Caco-2 (cell line): Measurements from ENCODE around the gene MACROD2. TPM values are rescaled to one million over a fixed set of nuclear protein-coding genes. Genes with fewer than 3 reads are reported as not detected.

ENCODE experiments used
- BruUV-seq: library from RNA; stranded (reverse); fragments of 400-500 nt; replicated peaks from 2 replicates; lab custom pipeline; 2021; lab: Mats Ljungman, UMichigan
- CTCF ChIA-PET: fragments of 300-600 bp; sonication (Branson Sonifier 250); formaldehyde crosslinking; loops from one replicate; lab custom pipeline; 2022; ENCODE audit warnings: antibody characterized with exemption; lab: Charles Lee
- POLR2A ChIA-PET: fragments of 300-600 bp; sonication (Branson Sonifier 250); formaldehyde crosslinking; loops from one replicate; lab custom pipeline; 2022; ENCODE audit warnings: antibody characterized with exemption; lab: Charles Lee
- DNase-seq, 2 experiments: peaks; one replicate each; pipeline versions ENCODE4 v3.0.0 to v3.0.0-alpha.2; 2020 to 2022
- H3K27me3 ChIP-seq: replicated peaks from 2 replicates; pipeline ENCODE4 v1.6.0; 2011; ENCODE audit warnings: low read length; ENCODE audit not compliant: control insufficient read depth, insufficient read depth
- H3K36me3 ChIP-seq: 2 replicates; pipeline ENCODE4 v1.5.1; 2011; ENCODE audit warnings: low read length; ENCODE audit not compliant: control insufficient read depth, insufficient read depth
- H3K4me1 ChIP-seq: fragments of 250-450 bp; sonication (Bioruptor Pico); 2 replicates; pipeline ENCODE4 v1.5.1; 2020; ENCODE audit warnings: mild to moderate bottlenecking
- H3K4me3 ChIP-seq: 2 replicates; pipeline ENCODE4 v1.5.1; 2011; ENCODE audit warnings: low read depth, mild to moderate bottlenecking, control low read depth, low read length
- H3K9me3 ChIP-seq: fragments of 250-450 bp; sonication (Bioruptor Pico); 2 replicates; pipeline ENCODE4 v1.5.1; 2020; ENCODE audit warnings: mild to moderate bottlenecking, moderate library complexity
- H3K27ac Mint-ChIP-seq: one replicate; pipeline ENCODE4 v1.8.0; 2022; ENCODE audit warnings: mixed read lengths; ENCODE audit not compliant: unreplicated experiment
- H3K27me3 Mint-ChIP-seq: one replicate; pipeline ENCODE4 v1.8.0; 2022; ENCODE audit warnings: mixed read lengths; ENCODE audit not compliant: insufficient read depth, unreplicated experiment
- H3K36me3 Mint-ChIP-seq: one replicate; pipeline ENCODE4 v1.8.0; 2022; ENCODE audit warnings: mild to moderate bottlenecking, mixed read lengths; ENCODE audit not compliant: insufficient read depth, unreplicated experiment
- H3K4me1 Mint-ChIP-seq: one replicate; pipeline ENCODE4 v1.8.0; 2022; ENCODE audit warnings: low read depth, mixed read lengths; ENCODE audit not compliant: unreplicated experiment
- H3K4me3 Mint-ChIP-seq: one replicate; pipeline ENCODE4 v1.8.0; 2022; ENCODE audit warnings: mild to moderate bottlenecking, moderate library complexity, mixed read lengths; ENCODE audit not compliant: unreplicated experiment
- H3K9me3 Mint-ChIP-seq: one replicate; pipeline ENCODE4 v1.8.0; 2022; ENCODE audit warnings: mixed read lengths; ENCODE audit not compliant: unreplicated experiment
- intact Hi-C: fragments of 100-400 bp; cut with micrococcal nuclease; formaldehyde crosslinking; loops from one replicate; pipeline ENCODE4 v1.10.0; 2022; ENCODE audit not compliant: unreplicated experiment
- total RNA-seq: library from RNA; stranded (reverse); gene quantifications from 2 replicates; pipeline ENCODE4 v1.2.3, GENCODE V29; 2022
- TF ChIP-seq, protein P1 (sequence below), 2 experiments: fragments of 200-600 bp in 1 of 2; IDR thresholded peaks; 1 replicate in 1 of 2; 2 replicates in 1 of 2; pipeline versions ENCODE4 v1.5.1 to v1.8.0; 2011 to 2022; ENCODE audit warnings: antibody characterized with exemption in 1 of 2, control low read depth in 1 of 2, inconsistent platforms in 1 of 2, low read depth in 1 of 2, low read length in 1 of 2, mild to moderate bottlenecking in 1 of 2, moderate library complexity in 1 of 2; ENCODE audit not compliant: insufficient read depth in 1 of 2, severe bottlenecking in 1 of 2, unreplicated experiment in 1 of 2

MACROD2 gene
- total RNA-seq, 1 experiment from 2014 or later: 6.4 TPM

DNA sequence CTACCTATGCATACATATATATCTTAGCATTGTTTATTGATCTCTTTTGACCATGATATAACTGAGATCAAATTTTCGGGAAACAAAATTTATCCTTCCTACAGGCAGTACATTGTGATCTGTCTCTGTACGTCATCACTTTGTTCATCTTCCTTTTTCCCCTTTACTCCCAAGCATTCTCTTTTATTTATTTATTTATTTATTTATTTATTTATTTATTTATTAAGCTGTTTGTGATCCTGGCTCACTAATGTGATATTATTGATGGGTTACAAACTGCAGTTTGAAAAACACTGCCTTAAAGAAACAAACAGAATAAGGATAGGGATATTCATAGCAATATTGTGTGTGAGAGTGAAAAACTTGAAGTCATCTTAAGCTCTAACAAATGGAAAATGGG lies 51.2 kb downstream of the MACROD2 start:
- H3K9me3 ChIP-seq: no peaks in the 10 kb centered on the region
- H3K36me3 Mint-ChIP-seq: no peaks in the 10 kb centered on the region
- no peak for DNase-seq
- H3K9me3 Mint-ChIP-seq: no peaks in the 10 kb centered on the region
- H3K36me3 ChIP-seq: no peaks in the 10 kb centered on the region
- ChIA-PET CTCF (no interaction called here), POLR2A (no interaction called here)
- BruUV-seq: no TSS peak
- TF ChIP-seq, protein P1, sequence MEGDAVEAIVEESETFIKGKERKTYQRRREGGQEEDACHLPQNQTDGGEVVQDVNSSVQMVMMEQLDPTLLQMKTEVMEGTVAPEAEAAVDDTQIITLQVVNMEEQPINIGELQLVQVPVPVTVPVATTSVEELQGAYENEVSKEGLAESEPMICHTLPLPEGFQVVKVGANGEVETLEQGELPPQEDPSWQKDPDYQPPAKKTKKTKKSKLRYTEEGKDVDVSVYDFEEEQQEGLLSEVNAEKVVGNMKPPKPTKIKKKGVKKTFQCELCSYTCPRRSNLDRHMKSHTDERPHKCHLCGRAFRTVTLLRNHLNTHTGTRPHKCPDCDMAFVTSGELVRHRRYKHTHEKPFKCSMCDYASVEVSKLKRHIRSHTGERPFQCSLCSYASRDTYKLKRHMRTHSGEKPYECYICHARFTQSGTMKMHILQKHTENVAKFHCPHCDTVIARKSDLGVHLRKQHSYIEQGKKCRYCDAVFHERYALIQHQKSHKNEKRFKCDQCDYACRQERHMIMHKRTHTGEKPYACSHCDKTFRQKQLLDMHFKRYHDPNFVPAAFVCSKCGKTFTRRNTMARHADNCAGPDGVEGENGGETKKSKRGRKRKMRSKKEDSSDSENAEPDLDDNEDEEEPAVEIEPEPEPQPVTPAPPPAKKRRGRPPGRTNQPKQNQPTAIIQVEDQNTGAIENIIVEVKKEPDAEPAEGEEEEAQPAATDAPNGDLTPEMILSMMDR (IDR thresholded peaks at IDR 0.05; ENCODE audit: insufficient read depth in 1 of 2, low read depth in 1 of 2, low read length in 1 of 2, severe bottlenecking in 1 of 2, unreplicated experiment in 1 of 2): no peak
- H3K4me1 ChIP-seq: no peaks in the 10 kb centered on the region
- intact Hi-C loops: no loop called here
- H3K4me3 ChIP-seq: no peak overlapping the region
- H3K27me3 Mint-ChIP-seq: peaks cover 5% of the 10 kb centered on the region
- no peak overlapping the region for H3K27ac Mint-ChIP-seq
- H3K4me3 Mint-ChIP-seq: no peak overlapping the region
- H3K4me1 Mint-ChIP-seq: no peaks in the 10 kb centered on the region
- no peaks in the 10 kb centered on the region for H3K27me3 ChIP-seq

DNA sequence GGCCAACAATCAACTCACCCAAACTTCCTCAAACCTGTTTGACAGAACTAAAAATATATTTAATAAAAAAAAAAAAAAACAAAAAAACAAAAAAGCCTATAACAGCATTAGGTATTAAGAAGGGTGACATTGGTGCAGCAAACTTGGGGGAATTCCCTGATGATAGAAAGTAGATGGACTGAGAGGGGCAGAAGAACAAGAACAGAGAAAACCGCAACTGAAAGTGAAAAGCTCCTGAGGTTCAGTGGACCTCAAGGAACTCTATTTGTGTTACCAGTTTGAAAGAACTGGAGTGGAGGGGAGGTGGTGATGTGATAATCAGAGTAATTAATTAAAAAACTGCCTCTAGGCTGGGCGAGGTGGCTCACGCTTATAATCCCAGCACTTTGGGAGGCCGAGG lies 53.8 kb downstream of the MACROD2 start:
- CTCF ChIA-PET: no interaction called here
- TF ChIP-seq, protein P1 (IDR thresholded peaks at IDR 0.05; ENCODE audit: insufficient read depth in 1 of 2, low read depth in 1 of 2, low read length in 1 of 2, severe bottlenecking in 1 of 2, unreplicated experiment in 1 of 2): no peak
- no peaks in the 10 kb centered on the region for H3K36me3 Mint-ChIP-seq
- H3K9me3 Mint-ChIP-seq: no peaks in the 10 kb centered on the region
- POLR2A ChIA-PET: no interaction called here
- Histone ChIP-seq H3K36me3 (no peaks in the 10 kb centered on the region), H3K4me1 (no peaks in the 10 kb centered on the region), H3K27me3 (no peaks in the 10 kb centered on the region), H3K4me3 (no peak overlapping the region), H3K9me3 (no peaks in the 10 kb centered on the region)
- H3K4me1 Mint-ChIP-seq: no peaks in the 10 kb centered on the region
- no TSS peak for BruUV-seq
- H3K4me3 Mint-ChIP-seq: no peak overlapping the region
- no peak for DNase-seq
- peaks cover 8% of the 10 kb centered on the region for H3K27me3 Mint-ChIP-seq
- intact Hi-C loops: no loop called here
- no peak overlapping the region for H3K27ac Mint-ChIP-seq

DNA sequence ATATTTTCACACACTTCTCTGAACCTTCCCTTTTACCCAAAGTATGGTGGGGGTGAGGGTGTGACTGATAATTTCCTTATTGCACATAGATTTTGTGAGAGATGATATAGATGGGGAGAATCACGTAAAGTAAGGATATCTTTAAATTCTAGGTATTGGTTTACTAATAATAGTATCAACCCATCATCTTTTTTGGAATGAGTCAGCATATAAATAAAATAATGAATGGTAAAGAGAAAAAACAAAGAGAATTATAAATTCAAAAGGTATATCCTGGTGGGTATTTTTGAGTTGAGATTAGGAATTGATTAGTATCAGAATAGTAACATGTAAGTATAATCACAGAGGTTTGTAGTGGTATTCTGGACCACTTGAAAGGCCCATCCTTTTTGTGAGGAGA lies 56.1 kb downstream of the MACROD2 start:
- Mint-ChIP-seq H3K27ac (no peak overlapping the region), H3K4me3 (no peak overlapping the region), H3K36me3 (no peaks in the 10 kb centered on the region), H3K9me3 (no peaks in the 10 kb centered on the region), H3K4me1 (no peaks in the 10 kb centered on the region), H3K27me3 (peaks cover 11% of the 10 kb centered on the region)
- Histone ChIP-seq H3K36me3 (no peaks in the 10 kb centered on the region), H3K27me3 (no peaks in the 10 kb centered on the region), H3K4me1 (no peaks in the 10 kb centered on the region), H3K4me3 (no peak overlapping the region), H3K9me3 (no peaks in the 10 kb centered on the region)
- intact Hi-C loops: no loop called here
- no TSS peak for BruUV-seq
- DNase-seq: no peak
- TF ChIP-seq, protein P1 (IDR thresholded peaks at IDR 0.05; ENCODE audit: insufficient read depth in 1 of 2, low read depth in 1 of 2, low read length in 1 of 2, severe bottlenecking in 1 of 2, unreplicated experiment in 1 of 2): no peak
- CTCF ChIA-PET: no interaction called here
- POLR2A ChIA-PET: no interaction called here
